IMR-90 (cell line): ENCODE results near the gene PRKAR1A. TPM values are rescaled to one million over a fixed set of nuclear protein-coding genes. Genes with fewer than 3 reads are reported as not detected.

Experiments
- ATAC-seq: fragments of 200-7000 bp; cut with Tn5 transposase; 2 replicates; pipeline ENCODE4 v1.9.1; 2020; ENCODE audit warnings: low read depth, mild to moderate bottlenecking, moderate library complexity
- BruUV-seq: library from RNA; stranded (reverse); fragments of 400-500 nt; replicated peaks from 2 replicates; lab custom pipeline; 2021; lab: Mats Ljungman, UMichigan
- CTCF ChIA-PET: fragments of 300-600 bp; formaldehyde crosslinking; extraction: SDS; loops from one replicate; lab custom pipeline; 2021; ENCODE audit warnings: antibody characterized with exemption; lab: Yijun Ruan, JAX
- POLR2A ChIA-PET: fragments of 300-600 bp; sonication (Branson Sonifier 250); formaldehyde crosslinking; loops from one replicate; lab custom pipeline; 2022; ENCODE audit warnings: antibody characterized with exemption; ENCODE audit not compliant: unreplicated experiment; lab: Charles Lee
- DNase-seq: peaks from one replicate; pipeline ENCODE4 v3.0.0; 2013
- H2AFZ ChIP-seq: replicated peaks from 2 replicates; pipeline ENCODE3; 2013; ENCODE audit warnings: low read length, mild to moderate bottlenecking; ENCODE audit not compliant: poor library complexity
- H2AK5ac ChIP-seq: 2 replicates; pipeline ENCODE4 v1.6.1; 2013; ENCODE audit warnings: low read depth, low read length, inconsistent platforms
- H2AK9ac ChIP-seq: replicated peaks from 2 replicates; pipeline ENCODE3; 2013; ENCODE audit warnings: mild to moderate bottlenecking, low read depth, low read length, moderate library complexity; ENCODE audit not compliant: poor library complexity
- H2BK120ac ChIP-seq: 2 replicates; pipeline ENCODE4 v1.6.1; 2013; ENCODE audit warnings: low read depth, low read length, inconsistent platforms
- H2BK15ac ChIP-seq: 3 replicates; pipeline ENCODE4 v1.6.1; 2013; ENCODE audit warnings: low read depth, low read length, inconsistent platforms
- H2BK20ac ChIP-seq: 2 replicates; pipeline ENCODE4 v1.6.1; 2013; ENCODE audit warnings: low read depth, mild to moderate bottlenecking, inconsistent platforms, low read length, moderate library complexity
- H2BK5ac ChIP-seq: 2 replicates; pipeline ENCODE4 v1.6.1; 2013; ENCODE audit warnings: mild to moderate bottlenecking, low read depth, low read length, inconsistent platforms; ENCODE audit not compliant: poor library complexity, severe bottlenecking
- H3K14ac ChIP-seq: replicated peaks from 2 replicates; pipeline ENCODE4 v1.6.1; 2013; ENCODE audit warnings: low read depth, low read length, inconsistent platforms
- H3K18ac ChIP-seq: 2 replicates; pipeline ENCODE4 v1.6.1; 2013; ENCODE audit warnings: low read depth, low read length, control low read depth
- H3K23ac ChIP-seq: 2 replicates; pipeline ENCODE4 v1.6.1; 2013; ENCODE audit warnings: low read depth, low read length, inconsistent platforms
- H3K27ac ChIP-seq: 2 replicates; pipeline ENCODE4 v1.5.1; 2013; ENCODE audit warnings: mild to moderate bottlenecking, control low read depth, low read length; ENCODE audit not compliant: insufficient read depth
- H3K27me3 ChIP-seq: 2 replicates; pipeline ENCODE4 v1.6.1; 2013; ENCODE audit warnings: low read length; ENCODE audit not compliant: control insufficient read depth, insufficient read depth
- H3K36me3 ChIP-seq: 2 replicates; pipeline ENCODE4 v1.6.1; 2013; ENCODE audit warnings: low read length, mixed read lengths; ENCODE audit not compliant: control insufficient read depth, insufficient read depth
- H3K4ac ChIP-seq: 2 replicates; pipeline ENCODE4 v1.6.1; 2013; ENCODE audit warnings: low read depth, low read length, inconsistent platforms
- H3K4me1 ChIP-seq: 2 replicates; pipeline ENCODE4 v1.6.1; 2013; ENCODE audit warnings: low read length, mixed read lengths; ENCODE audit not compliant: control insufficient read depth, insufficient read depth
- H3K4me2 ChIP-seq: 2 replicates; pipeline ENCODE4 v1.6.1; 2013; ENCODE audit warnings: low read depth, mild to moderate bottlenecking, control low read depth, low read length, moderate library complexity
- H3K4me3 ChIP-seq: 2 replicates; pipeline ENCODE4 v1.5.1; 2013; ENCODE audit warnings: low read depth, mild to moderate bottlenecking, control low read depth, low read length, moderate library complexity; ENCODE audit not compliant: insufficient read depth
- H3K56ac ChIP-seq: 2 replicates; pipeline ENCODE4 v1.6.1; 2013; ENCODE audit warnings: low read length, inconsistent platforms; ENCODE audit not compliant: insufficient read depth; ENCODE audit errors: extremely low read depth
- H3K79me1 ChIP-seq, 2 experiments: 2 replicates each; pipeline ENCODE4 v1.6.1; 2013; ENCODE audit warnings: low read length in 2 of 2, inconsistent platforms in 1 of 2, low read depth in 1 of 2
- H3K9ac ChIP-seq: 2 replicates; pipeline ENCODE4 v1.6.1; 2013; ENCODE audit warnings: low read depth, low read length, control low read depth
- H3K9me1 ChIP-seq: 2 replicates; pipeline ENCODE4 v1.6.1; 2013; ENCODE audit warnings: low read length, inconsistent platforms; ENCODE audit not compliant: insufficient read depth
- H3K9me3 ChIP-seq: 2 replicates; pipeline ENCODE4 v1.6.1; 2013; ENCODE audit warnings: low read length; ENCODE audit not compliant: control insufficient read depth, insufficient read depth
- H4K20me1 ChIP-seq: 2 replicates; pipeline ENCODE4 v1.6.1; 2013; ENCODE audit warnings: low read length, inconsistent platforms; ENCODE audit not compliant: insufficient read depth
- H4K5ac ChIP-seq: 2 replicates; pipeline ENCODE4 v1.6.1; 2013; ENCODE audit warnings: mild to moderate bottlenecking, low read depth, low read length, control low read depth
- H4K8ac ChIP-seq, 2 experiments: 2 replicates each; pipeline ENCODE4 v1.6.1; 2013; ENCODE audit warnings: low read depth in 2 of 2, low read length in 2 of 2, control low read depth in 1 of 2, inconsistent platforms in 1 of 2
- H4K91ac ChIP-seq: 2 replicates; pipeline ENCODE4 v1.6.1; 2013; ENCODE audit warnings: low read depth, low read length, inconsistent platforms; ENCODE audit not compliant: insufficient read depth
- CHD1 ChIP-seq: IDR thresholded peaks from 2 replicates; pipeline ENCODE4 v1.6.1; 2012; ENCODE audit warnings: low read depth, low read length, improper control_type of control experiment
- ELK1 ChIP-seq: fragments of 150-350 bp; IDR thresholded peaks from 2 replicates; pipeline ENCODE4 v1.6.1; 2016; ENCODE audit warnings: low read depth, mild to moderate bottlenecking, low read length, moderate library complexity, borderline replicate concordance
- MXI1 ChIP-seq: IDR thresholded peaks from 2 replicates; pipeline ENCODE4 v1.6.1; 2012; ENCODE audit warnings: low read depth, mild to moderate bottlenecking, low read length, moderate library complexity, borderline replicate concordance
- WGBS, 2 experiments: methylation state at CpG; one replicate each; pipeline versions ENCODE4 v1.1.5 to v1.1.7; 2013; ENCODE audit warnings: missing lambda C conversion rate in 2 of 2; ENCODE audit not compliant: insufficient read length in 1 of 2; ENCODE audit errors: extremely low coverage in 2 of 2; 5-methylcytosine and 5-hydroxymethylcytosine counted together
- dilution Hi-C: fragments of 300-500 bp; cut with HindIII; formaldehyde crosslinking; loops from one replicate; pipeline ENCODE4 v1.14.3; 2018; ENCODE audit warnings: low sequenced_read_pairs; ENCODE audit not compliant: unreplicated experiment
- in situ Hi-C: fragments of 300-500 bp; cut with MboI; formaldehyde crosslinking; loops from 3 replicates; pipeline ENCODE4 v1.14.3; 2019; ENCODE audit warnings: low sequenced_read_pairs, inconsistent platforms, mixed read lengths
- intact Hi-C: fragments of 100-400 bp; cut with micrococcal nuclease; formaldehyde crosslinking; loops from 2 replicates; pipeline ENCODE4 v1.10.0; 2022
- polyA plus RNA-seq, 3 experiments: library from polyadenylated mRNA; depleted of rRNA; stranded (reverse); fragments of >200 nt; gene quantifications; 2 replicates each; pipeline ENCODE4 v1.2.3, GENCODE V29; 2012; ENCODE audit warnings: low replicate concordance in 1 of 3
- total RNA-seq: library from RNA; depleted of rRNA; stranded (reverse); fragments of >200 nt; gene quantifications from 2 replicates; pipeline ENCODE4 v1.2.3, GENCODE V29; 2012

Gene PRKAR1A
- total and polyA plus RNA-seq, 2 of the 4 experiments (the other 2 are of a cell fraction): 145 to 256 TPM

GRCh38 chr17:68512960-68513474 is 787 bp downstream of the PRKAR1A start:
- H3K27me3 ChIP-seq: no peaks in the 10 kb centered on the region
- peak overlapping the region; percentile 99 for H3K23ac ChIP-seq
- H2AFZ ChIP-seq: peak overlapping the region; percentile 99
- peak overlapping the region; percentile 97 for H2BK5ac ChIP-seq
- in situ Hi-C loops: no loop called here
- H2BK15ac ChIP-seq: peak overlapping the region; percentile 77; the same call in 1 of the 3 replicates
- H3K27ac ChIP-seq: peak overlapping the region; percentile 96
- POLR2A ChIA-PET: no interaction called here
- peak overlapping the region; percentile 94 for H3K56ac ChIP-seq
- dilution Hi-C loops: no loop called here
- TSS peak; percentile 65 for BruUV-seq
- peak overlapping the region; percentile 77 for H3K4me3 ChIP-seq
- H4K8ac ChIP-seq: peak overlapping the region; percentile 89 to 93
- H4K91ac ChIP-seq: peak overlapping the region; percentile 89
- H3K4me2 ChIP-seq: peak overlapping the region; percentile 71
- 0% methylated on average over 5 of the region's 20 CpGs; no CpG with 5 or more reads in 1 of the 2 experiments for WGBS, 2 experiments
- ATAC-seq (peak; percentile 4), DNase-seq (peak; percentile 43)
- H2BK20ac ChIP-seq: no peak overlapping the region
- H2BK120ac ChIP-seq: peak overlapping the region; percentile 58
- H3K9ac ChIP-seq: peak overlapping the region; percentile 98
- H3K9me1 ChIP-seq: peaks cover 2% of the 10 kb centered on the region; the same call in 1 of the 2 replicates
- intact Hi-C loops: no loop called here
- peak overlapping the region; percentile 83 for H4K5ac ChIP-seq
- H3K4me1 ChIP-seq: peaks cover 1% of the 10 kb centered on the region; the same call in 1 of the 2 replicates
- H3K36me3 ChIP-seq: peaks cover 8% of the 10 kb centered on the region
- TF ChIP-seq CHD1: peak; percentile 88; the same call in 1 of the 2 replicates
- TF ChIP-seq ELK1: no peak
- no peak for TF ChIP-seq MXI1
- peaks cover 36% of the 10 kb centered on the region for H4K20me1 ChIP-seq
- H3K18ac ChIP-seq: peak overlapping the region; percentile 82
- peaks cover 8 to 26% of the 10 kb centered on the region in 2 experiments for H3K79me1 ChIP-seq
- H2AK9ac ChIP-seq: peak overlapping the region; percentile 98
- peak overlapping the region; percentile 93 for H2AK5ac ChIP-seq
- CTCF ChIA-PET: interaction anchor here (0.6 kb wide), 1 partner anchor 710 kb away, joined by 3 read pairs; no protein-coding TSS in a partner anchor
- H3K14ac ChIP-seq: peak overlapping the region; percentile 96
- no peaks in the 10 kb centered on the region for H3K9me3 ChIP-seq
- H3K4ac ChIP-seq: peak overlapping the region; percentile 98
